GM18861 (cell line): ENCODE data around the gene ALK.

Experiments
- ATAC-seq: cut with Tn5 transposase; IDR thresholded peaks from one replicate; pipeline ENCODE4 v1.9.1; 2021; ENCODE audit not compliant: unreplicated experiment

Gene ALK

GRCh38 chr2:29723255-29724001, 198.0 kb downstream of the ALK start:
- peak; percentile 81 for ATAC-seq

GRCh38 chr2:29719639-29720038, 201.7 kb downstream of the ALK start:
- ATAC-seq = no peak

- ATAC-seq = no peak
These were observed 203.2 kb downstream of the ALK start for GRCh38 chr2:29718076-29718686.

- no peak for ATAC-seq
These were observed 205.7 kb downstream of the ALK start for GRCh38 chr2:29715655-29716054.

GRCh38 chr2:29714333-29714732, 207.1 kb downstream of the ALK start:
- ATAC-seq = no peak

GRCh38 chr2:29706171-29706720, 215.1 kb downstream of the ALK start:
- ATAC-seq = no peak

GRCh38 chr2:29705616-29706015, 215.8 kb downstream of the ALK start:
- no peak for ATAC-seq

GRCh38 chr2:29703336-29703735, 218.1 kb downstream of the ALK start:
- ATAC-seq = no peak

- no peak for ATAC-seq
These were observed 219.1 kb downstream of the ALK start for GRCh38 chr2:29702276-29702675.

GRCh38 chr2:29700560-29700959, 220.8 kb downstream of the ALK start:
- ATAC-seq = no peak

- no peak for ATAC-seq
These were observed 222.3 kb downstream of the ALK start for GRCh38 chr2:29699045-29699444.

GRCh38 chr2:29698216-29698615, 223.2 kb downstream of the ALK start:
- no peak for ATAC-seq

GRCh38 chr2:29697715-29698114, 223.7 kb downstream of the ALK start:
- no peak for ATAC-seq

- no peak for ATAC-seq
These were observed 224.2 kb downstream of the ALK start for GRCh38 chr2:29697181-29697580.

GRCh38 chr2:29694741-29695140, 226.6 kb downstream of the ALK start:
- ATAC-seq = no peak

GRCh38 chr2:29691391-29691950, 229.9 kb downstream of the ALK start:
- no peak for ATAC-seq

- no peak for ATAC-seq
These were observed 231.7 kb downstream of the ALK start for GRCh38 chr2:29689666-29690065.

GRCh38 chr2:29688429-29688828, 233.0 kb downstream of the ALK start:
- ATAC-seq = no peak

- ATAC-seq = no peak
These were observed 234.3 kb downstream of the ALK start for GRCh38 chr2:29687121-29687520.

- no peak for ATAC-seq
These were observed 244.4 kb downstream of the ALK start for GRCh38 chr2:29676886-29677453.

- ATAC-seq = no peak
These were observed 256.8 kb downstream of the ALK start for GRCh38 chr2:29664578-29664977.

- ATAC-seq = no peak
These were observed 258.1 kb downstream of the ALK start for GRCh38 chr2:29663268-29663667.
